NCI-H345 treated with DMSO at 0.1 percent for 48 hours (cell line): ENCODE data around the gene HTRA3.

Source experiments
- DNase-seq: peaks from one replicate; lab custom pipeline; 2025; ENCODE audit not compliant: unreplicated experiment; lab: John Stamatoyannopoulos, UW

HTRA3 gene

GRCh38 chr4:8352368-8353157 is 83.0 kb downstream of the HTRA3 start:
- no peak for DNase-seq

GRCh38 chr4:8353158-8353669 is 83.7 kb downstream of the HTRA3 start:
- no peak for DNase-seq

- DNase-seq, result no peak
Observed at GRCh38 chr4:8353912-8354453, 84.4 kb downstream of the HTRA3 start.

- DNase-seq, result no peak
Observed at GRCh38 chr4:8355306-8355705, 85.8 kb downstream of the HTRA3 start.

- DNase-seq, result no peak
Observed at GRCh38 chr4:8355864-8356565, 86.5 kb downstream of the HTRA3 start.
